ENCODE measurements around the gene TRIM56.
"Not testable (repeated sequence)": the region's sequence is repeated elsewhere in the genome, so short reads cannot be mapped to it uniquely, and the experiment has no call there.

DNA sequence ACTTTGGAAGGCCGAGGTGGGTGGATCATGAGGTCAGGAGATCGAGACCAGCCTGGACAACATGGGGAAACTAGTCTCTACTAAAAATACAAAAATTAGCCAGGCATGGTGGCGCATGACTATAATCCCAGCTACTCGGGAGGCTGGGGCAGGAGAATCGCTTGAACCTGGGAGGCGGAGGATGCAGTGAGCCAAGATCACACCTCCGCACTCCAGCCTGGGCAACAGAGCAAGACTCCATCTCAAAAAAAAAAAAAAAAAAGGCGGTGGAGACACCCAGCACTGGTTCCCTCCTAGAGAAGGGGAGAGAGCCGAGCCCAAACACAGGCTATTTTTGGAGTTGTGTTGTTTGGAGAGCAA lies 36.3 kb downstream of the TRIM56 start:
- TF ChIP-seq EZH2 (IDR thresholded peaks at IDR 0.05): not testable (repeated sequence)
- TF ChIP-seq, protein P1, sequence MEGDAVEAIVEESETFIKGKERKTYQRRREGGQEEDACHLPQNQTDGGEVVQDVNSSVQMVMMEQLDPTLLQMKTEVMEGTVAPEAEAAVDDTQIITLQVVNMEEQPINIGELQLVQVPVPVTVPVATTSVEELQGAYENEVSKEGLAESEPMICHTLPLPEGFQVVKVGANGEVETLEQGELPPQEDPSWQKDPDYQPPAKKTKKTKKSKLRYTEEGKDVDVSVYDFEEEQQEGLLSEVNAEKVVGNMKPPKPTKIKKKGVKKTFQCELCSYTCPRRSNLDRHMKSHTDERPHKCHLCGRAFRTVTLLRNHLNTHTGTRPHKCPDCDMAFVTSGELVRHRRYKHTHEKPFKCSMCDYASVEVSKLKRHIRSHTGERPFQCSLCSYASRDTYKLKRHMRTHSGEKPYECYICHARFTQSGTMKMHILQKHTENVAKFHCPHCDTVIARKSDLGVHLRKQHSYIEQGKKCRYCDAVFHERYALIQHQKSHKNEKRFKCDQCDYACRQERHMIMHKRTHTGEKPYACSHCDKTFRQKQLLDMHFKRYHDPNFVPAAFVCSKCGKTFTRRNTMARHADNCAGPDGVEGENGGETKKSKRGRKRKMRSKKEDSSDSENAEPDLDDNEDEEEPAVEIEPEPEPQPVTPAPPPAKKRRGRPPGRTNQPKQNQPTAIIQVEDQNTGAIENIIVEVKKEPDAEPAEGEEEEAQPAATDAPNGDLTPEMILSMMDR (IDR thresholded peaks at IDR 0.05): not testable (repeated sequence)
